ENCODE data around the gene MAST2. TPM values are rescaled to one million over a fixed set of nuclear protein-coding genes. Genes with fewer than 3 reads are reported as not detected.

Gene MAST2
- total RNA-seq, 2 experiments from 2014 or later: 20.9 to 23.7 TPM

- Mint-ChIP-seq H3K9me3 (no peaks in the 10 kb centered on the region), H3K4me1 (no peaks in the 10 kb centered on the region), H3K36me3 (peaks cover 32% of the 10 kb centered on the region), H3K27ac (no peak overlapping the region), H3K4me3 (no peak overlapping the region), H3K27me3 (no peaks in the 10 kb centered on the region)
- no peak for ATAC-seq (ENCODE audit: low read depth)
- DNase-seq: no peak
- POLR2A ChIA-PET: no interaction called here
These were observed 207.8 kb downstream of the MAST2 start for GRCh38 chr1:46011121-46011695.

GRCh38 chr1:46012236-46012635 lies 208.8 kb downstream of the MAST2 start:
- no peaks in the 10 kb centered on the region for H3K27me3 Mint-ChIP-seq
- POLR2A ChIA-PET: no interaction called here
- no peak for DNase-seq
- no peaks in the 10 kb centered on the region for H3K9me3 Mint-ChIP-seq
- ATAC-seq (ENCODE audit: low read depth): no peak
- H3K4me3 Mint-ChIP-seq: no peak overlapping the region
- no peaks in the 10 kb centered on the region for H3K4me1 Mint-ChIP-seq
- no peak overlapping the region for H3K27ac Mint-ChIP-seq
- H3K36me3 Mint-ChIP-seq: peaks cover 29% of the 10 kb centered on the region

GRCh38 chr1:46013581-46013980 lies 210.2 kb downstream of the MAST2 start:
- no peak for DNase-seq
- H3K27ac Mint-ChIP-seq: no peak overlapping the region
- no peak overlapping the region for H3K4me3 Mint-ChIP-seq
- no peaks in the 10 kb centered on the region for H3K9me3 Mint-ChIP-seq
- H3K4me1 Mint-ChIP-seq: no peaks in the 10 kb centered on the region
- peaks cover 21% of the 10 kb centered on the region for H3K36me3 Mint-ChIP-seq
- ATAC-seq (ENCODE audit: low read depth): no peak
- POLR2A ChIA-PET: no interaction called here
- H3K27me3 Mint-ChIP-seq: no peaks in the 10 kb centered on the region

- ATAC-seq (ENCODE audit: low read depth) (no peak), DNase-seq (no peak)
- no peak overlapping the region for H3K27ac Mint-ChIP-seq
- no peaks in the 10 kb centered on the region for H3K9me3 Mint-ChIP-seq
- H3K36me3 Mint-ChIP-seq: peaks cover 13% of the 10 kb centered on the region
- H3K4me1 Mint-ChIP-seq: no peaks in the 10 kb centered on the region
- no peak overlapping the region for H3K4me3 Mint-ChIP-seq
- no peaks in the 10 kb centered on the region for H3K27me3 Mint-ChIP-seq
- POLR2A ChIA-PET: no interaction called here
These were observed 214.6 kb downstream of the MAST2 start for GRCh38 chr1:46017876-46018503.

- Mint-ChIP-seq H3K27ac (no peak overlapping the region), H3K27me3 (no peaks in the 10 kb centered on the region), H3K4me3 (no peak overlapping the region), H3K4me1 (no peaks in the 10 kb centered on the region), H3K36me3 (peaks cover 11% of the 10 kb centered on the region), H3K9me3 (no peaks in the 10 kb centered on the region)
- POLR2A ChIA-PET: no interaction called here
- ATAC-seq (ENCODE audit: low read depth): no peak
- DNase-seq: no peak
These were observed 215.9 kb downstream of the MAST2 start for GRCh38 chr1:46019348-46019747.

- ATAC-seq (ENCODE audit: low read depth): no peak
- no peak overlapping the region for H3K4me3 Mint-ChIP-seq
- H3K9me3 Mint-ChIP-seq: no peaks in the 10 kb centered on the region
- H3K36me3 Mint-ChIP-seq: peaks cover 9% of the 10 kb centered on the region
- no peaks in the 10 kb centered on the region for H3K4me1 Mint-ChIP-seq
- H3K27me3 Mint-ChIP-seq: no peaks in the 10 kb centered on the region
- H3K27ac Mint-ChIP-seq: no peak overlapping the region
- DNase-seq: no peak
- POLR2A ChIA-PET: no interaction called here
These were observed 216.6 kb downstream of the MAST2 start for GRCh38 chr1:46020010-46020409.

- no peaks in the 10 kb centered on the region for H3K9me3 Mint-ChIP-seq
These were observed 217.9 kb downstream of the MAST2 start for GRCh38 chr1:46021046-46021996.

GRCh38 chr1:46026531-46026930 lies 223.1 kb downstream of the MAST2 start:
- DNase-seq: no peak
- H3K27me3 Mint-ChIP-seq: no peaks in the 10 kb centered on the region

More at GRCh38 chr1:46021046-46021996, 217.9 kb downstream of the MAST2 start:
- Mint-ChIP-seq H3K27me3 (no peaks in the 10 kb centered on the region), H3K27ac (no peak overlapping the region), H3K4me1 (no peaks in the 10 kb centered on the region), H3K36me3 (peaks cover 8% of the 10 kb centered on the region), H3K4me3 (no peak overlapping the region)
- POLR2A ChIA-PET: no interaction called here
- ATAC-seq (ENCODE audit: low read depth): no peak
- DNase-seq: no peak

GRCh38 chr1:46027788-46028573 lies 224.6 kb downstream of the MAST2 start:
- Mint-ChIP-seq H3K4me3 (no peak overlapping the region), H3K36me3 (peaks cover 7% of the 10 kb centered on the region), H3K9me3 (no peaks in the 10 kb centered on the region), H3K27me3 (no peaks in the 10 kb centered on the region), H3K4me1 (no peaks in the 10 kb centered on the region), H3K27ac (no peak overlapping the region)
- ATAC-seq (ENCODE audit: low read depth) (no peak), DNase-seq (no peak)
- POLR2A ChIA-PET: interaction anchor here (0.5 kb wide), 1 partner anchor 26 kb away, joined by 3 read pairs; no protein-coding TSS in a partner anchor

More at GRCh38 chr1:46026531-46026930, 223.1 kb downstream of the MAST2 start:
- no peaks in the 10 kb centered on the region for H3K4me1 Mint-ChIP-seq
- no peak overlapping the region for H3K27ac Mint-ChIP-seq
- H3K4me3 Mint-ChIP-seq: no peak overlapping the region
- H3K36me3 Mint-ChIP-seq: peaks cover 10% of the 10 kb centered on the region
- H3K9me3 Mint-ChIP-seq: no peaks in the 10 kb centered on the region
- no peak for ATAC-seq (ENCODE audit: low read depth)
- POLR2A ChIA-PET: interaction anchor here (0.7 kb wide), 1 partner anchor 97 kb away, joined by 3 read pairs; no protein-coding TSS in a partner anchor

- Mint-ChIP-seq H3K4me3 (no peak overlapping the region), H3K27ac (no peak overlapping the region), H3K9me3 (no peaks in the 10 kb centered on the region), H3K4me1 (no peaks in the 10 kb centered on the region), H3K27me3 (no peaks in the 10 kb centered on the region), H3K36me3 (peaks cover 2% of the 10 kb centered on the region)
- POLR2A ChIA-PET: no interaction called here
- DNase-seq: no peak
- no peak for ATAC-seq (ENCODE audit: low read depth)
These were observed 226.9 kb downstream of the MAST2 start for GRCh38 chr1:46030074-46030870.

GRCh38 chr1:46030876-46031660 lies 227.7 kb downstream of the MAST2 start:
- H3K4me3 Mint-ChIP-seq: no peak overlapping the region
- H3K27ac Mint-ChIP-seq: no peak overlapping the region
- H3K36me3 Mint-ChIP-seq: peaks cover 2% of the 10 kb centered on the region
- H3K9me3 Mint-ChIP-seq: no peaks in the 10 kb centered on the region
- H3K4me1 Mint-ChIP-seq: no peaks in the 10 kb centered on the region
- H3K27me3 Mint-ChIP-seq: no peaks in the 10 kb centered on the region
- ATAC-seq (ENCODE audit: low read depth) (no peak), DNase-seq (no peak)
- POLR2A ChIA-PET: no interaction called here
